IPS-20b (cell line): ENCODE data around the gene SEC31B.

Experiments used
- H3K27ac ChIP-seq: one replicate; pipeline ENCODE4 v1.5.1; 2013; ENCODE audit warnings: low read length
- H3K27me3 ChIP-seq: 2 replicates; pipeline ENCODE4 v1.6.1; 2013; ENCODE audit warnings: mild to moderate bottlenecking, low read length, inconsistent platforms; ENCODE audit not compliant: insufficient read depth
- H3K36me3 ChIP-seq: 2 replicates; pipeline ENCODE4 v1.6.1; 2013; ENCODE audit warnings: low read depth, mild to moderate bottlenecking, inconsistent platforms, low read length, moderate library complexity; ENCODE audit not compliant: insufficient read depth
- H3K4me1 ChIP-seq: 2 replicates; pipeline ENCODE4 v1.6.1; 2013; ENCODE audit warnings: mild to moderate bottlenecking, control low read depth, inconsistent platforms, low read length, moderate library complexity; ENCODE audit not compliant: insufficient read depth
- H3K4me3 ChIP-seq: 2 replicates; pipeline ENCODE4 v1.5.1; 2013; ENCODE audit warnings: mild to moderate bottlenecking, low read length, inconsistent platforms
- H3K9ac ChIP-seq: 2 replicates; pipeline ENCODE4 v1.6.1; 2013; ENCODE audit warnings: low read depth, mild to moderate bottlenecking, inconsistent platforms, low read length, moderate library complexity
- H3K9me3 ChIP-seq: 2 replicates; pipeline ENCODE4 v1.6.1; 2013; ENCODE audit warnings: mild to moderate bottlenecking, low read depth, low read length, inconsistent platforms; ENCODE audit not compliant: insufficient read depth

The SEC31B gene

GRCh38 chr10:100468978-100469377 is 50.7 kb downstream of the SEC31B start:
- Histone ChIP-seq H3K9ac (no peak overlapping the region), H3K9me3 (no peaks in the 10 kb centered on the region), H3K4me1 (no peaks in the 10 kb centered on the region), H3K27me3 (peaks cover 56% of the 10 kb centered on the region), H3K4me3 (no peak overlapping the region), H3K36me3 (no peaks in the 10 kb centered on the region), H3K27ac (no peak overlapping the region)

DNA sequence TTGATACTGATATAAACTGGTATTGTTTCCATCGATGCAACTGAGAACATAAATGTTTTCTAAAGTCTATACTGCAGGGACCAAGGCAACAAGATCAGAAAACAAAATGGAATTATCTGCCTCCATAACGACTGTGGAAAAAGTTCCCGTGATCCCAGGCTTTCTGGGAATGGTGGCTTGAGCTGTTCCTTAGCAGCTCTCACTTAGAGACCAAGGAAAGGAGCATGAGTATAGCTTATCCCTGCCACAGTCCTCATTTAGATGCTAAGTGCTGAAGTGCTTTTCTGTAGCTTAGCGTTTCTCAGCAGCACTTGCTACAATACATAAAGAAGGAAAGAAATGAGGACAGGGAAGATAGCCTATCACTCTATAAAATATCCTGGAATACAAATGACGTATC is 51.3 kb downstream of the SEC31B start:
- Histone ChIP-seq H3K9me3 (no peaks in the 10 kb centered on the region), H3K36me3 (no peaks in the 10 kb centered on the region), H3K9ac (no peak overlapping the region), H3K27ac (no peak overlapping the region), H3K4me3 (no peak overlapping the region), H3K4me1 (no peaks in the 10 kb centered on the region), H3K27me3 (peaks cover 52% of the 10 kb centered on the region)

GRCh38 chr10:100462709-100463108 is 57.0 kb downstream of the SEC31B start, which contains the start of gene WNT8B:
TSS of gene WNT8B (plus strand) at chr10:100463009. CDS start at chr10:100463169, 160 bp downstream.
- Histone ChIP-seq H3K9me3 (no peaks in the 10 kb centered on the region), H3K27ac (no peak within 1 kb of the TSS), H3K4me3 (no peak within 1 kb of the TSS; the same call in 1 of the 2 replicates), H3K9ac (no peak within 1 kb of the TSS), H3K4me1 (no peaks in the 10 kb centered on the region), H3K27me3 (peaks cover 32% of the 10 kb centered on the region), H3K36me3 (no peaks in the 10 kb centered on the region)

DNA sequence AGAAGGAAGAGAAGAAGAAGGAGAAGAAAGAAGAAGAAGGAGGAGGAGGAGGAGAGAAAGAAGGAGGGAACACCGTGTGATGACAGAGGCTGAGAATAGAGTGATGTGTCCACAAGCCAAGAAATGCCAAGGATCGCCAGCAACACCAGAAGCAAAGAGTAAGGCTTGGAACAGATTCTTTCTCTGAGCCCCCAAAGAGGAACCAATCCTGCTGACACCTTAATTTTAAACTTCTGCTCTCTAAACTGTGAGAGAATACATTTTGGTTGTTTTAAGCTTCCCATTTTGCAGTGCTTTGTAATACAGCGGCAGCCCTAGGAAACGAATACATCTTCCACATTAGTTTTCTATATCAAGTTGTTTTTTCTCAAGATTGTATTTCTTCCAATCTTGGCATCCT is 70.7 kb downstream of the SEC31B start:
- no peak overlapping the region for H3K27ac ChIP-seq
- no peak overlapping the region for H3K9ac ChIP-seq
- no peaks in the 10 kb centered on the region for H3K36me3 ChIP-seq
- no peaks in the 10 kb centered on the region for H3K9me3 ChIP-seq
- H3K27me3 ChIP-seq, result no peaks in the 10 kb centered on the region
- no peaks in the 10 kb centered on the region for H3K4me1 ChIP-seq
- no peak overlapping the region for H3K4me3 ChIP-seq

- Histone ChIP-seq H3K9ac (no peak overlapping the region), H3K9me3 (no peaks in the 10 kb centered on the region), H3K4me3 (no peak overlapping the region), H3K36me3 (no peaks in the 10 kb centered on the region), H3K27ac (no peak overlapping the region), H3K4me1 (no peaks in the 10 kb centered on the region), H3K27me3 (no peaks in the 10 kb centered on the region)
Observed at GRCh38 chr10:100447663-100448062, 72.0 kb downstream of the SEC31B start.

GRCh38 chr10:100446130-100446761 is 73.4 kb downstream of the SEC31B start:
- no peaks in the 10 kb centered on the region for H3K36me3 ChIP-seq
- H3K27ac ChIP-seq, result no peak overlapping the region
- H3K9ac ChIP-seq, result no peak overlapping the region
- H3K27me3 ChIP-seq, result no peaks in the 10 kb centered on the region
- H3K9me3 ChIP-seq, result no peaks in the 10 kb centered on the region
- H3K4me1 ChIP-seq, result no peaks in the 10 kb centered on the region
- H3K4me3 ChIP-seq, result no peak overlapping the region

DNA sequence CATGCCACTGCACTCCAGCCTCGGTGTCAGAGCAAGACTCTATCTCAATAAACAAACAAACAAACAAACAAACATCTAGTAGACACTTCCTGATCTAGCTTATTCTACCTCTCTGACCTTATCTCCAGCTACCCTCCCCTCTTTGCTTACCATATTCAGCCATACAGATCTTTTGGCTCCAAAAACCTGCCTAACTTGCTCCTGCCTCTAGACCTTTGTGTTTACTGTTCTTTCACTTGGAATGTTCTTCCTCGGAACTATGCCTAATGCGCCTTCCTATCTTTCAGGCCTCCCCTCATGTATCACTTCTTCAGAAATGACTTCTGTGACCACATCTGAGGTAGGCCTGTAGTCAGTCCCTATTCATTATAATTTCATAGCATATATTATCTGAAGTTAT is 77.1 kb downstream of the SEC31B start:
- H3K9ac ChIP-seq, result no peak overlapping the region
- H3K27me3 ChIP-seq, result no peaks in the 10 kb centered on the region
- H3K4me1 ChIP-seq, result no peaks in the 10 kb centered on the region
- H3K9me3 ChIP-seq, result no peaks in the 10 kb centered on the region
- no peak overlapping the region for H3K4me3 ChIP-seq
- H3K27ac ChIP-seq, result no peak overlapping the region
- no peaks in the 10 kb centered on the region for H3K36me3 ChIP-seq

- no peaks in the 10 kb centered on the region for H3K9me3 ChIP-seq
- H3K4me3 ChIP-seq, result no peak overlapping the region
- no peaks in the 10 kb centered on the region for H3K27me3 ChIP-seq
- no peak overlapping the region for H3K27ac ChIP-seq
- H3K36me3 ChIP-seq, result no peaks in the 10 kb centered on the region
- peaks cover 5% of the 10 kb centered on the region for H3K4me1 ChIP-seq
- H3K9ac ChIP-seq, result no peak overlapping the region
Observed at GRCh38 chr10:100438674-100439315, 80.9 kb downstream of the SEC31B start.
